ENCODE results near the gene IQSEC3.

The IQSEC3 gene

GRCh38 chr12:85191-85666 lies 18.7 kb downstream of the IQSEC3 start:
- Histone ChIP-seq H3K27ac (ENCODE audit: extremely low read depth, low read depth, low read length) (no peak overlapping the region), H3K4me3 (ENCODE audit: low read depth, low read length) (no peak overlapping the region), H3K4me1 (ENCODE audit: control insufficient read depth, insufficient read depth, low read length) (no peaks in the 10 kb centered on the region), H3K36me3 (ENCODE audit: control insufficient read depth in 2 of 2, insufficient read depth in 1 of 2, low read length in 2 of 2) (no peaks in the 10 kb centered on the region), H3K9me3 (ENCODE audit: control insufficient read depth, insufficient read depth, low read depth, low read length) (no peaks in the 10 kb centered on the region; the same call in 1 of the 2 replicates)
- ChIA-PET POLR2A (no interaction called here), CTCF (no interaction called here)
- TF ChIP-seq FEZF1 (tag by site-specific recombination; IDR thresholded peaks at IDR 0.05), result no peak
- no peak for TF ChIP-seq ZNF350 (tag by site-specific recombination; IDR thresholded peaks at IDR 0.05)
- TF ChIP-seq, protein P1, sequence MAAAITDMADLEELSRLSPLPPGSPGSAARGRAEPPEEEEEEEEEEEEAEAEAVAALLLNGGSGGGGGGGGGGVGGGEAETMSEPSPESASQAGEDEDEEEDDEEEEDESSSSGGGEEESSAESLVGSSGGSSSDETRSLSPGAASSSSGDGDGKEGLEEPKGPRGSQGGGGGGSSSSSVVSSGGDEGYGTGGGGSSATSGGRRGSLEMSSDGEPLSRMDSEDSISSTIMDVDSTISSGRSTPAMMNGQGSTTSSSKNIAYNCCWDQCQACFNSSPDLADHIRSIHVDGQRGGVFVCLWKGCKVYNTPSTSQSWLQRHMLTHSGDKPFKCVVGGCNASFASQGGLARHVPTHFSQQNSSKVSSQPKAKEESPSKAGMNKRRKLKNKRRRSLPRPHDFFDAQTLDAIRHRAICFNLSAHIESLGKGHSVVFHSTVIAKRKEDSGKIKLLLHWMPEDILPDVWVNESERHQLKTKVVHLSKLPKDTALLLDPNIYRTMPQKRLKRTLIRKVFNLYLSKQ (tag by site-specific recombination; IDR thresholded peaks at IDR 0.05; ENCODE audit: borderline replicate concordance), result no peak
- TF ChIP-seq GLI2 (tag by site-specific recombination; IDR thresholded peaks at IDR 0.05; ENCODE audit: borderline replicate concordance, low read depth), result no peak
- TF ChIP-seq ZNF707 (tag by site-specific recombination; IDR thresholded peaks at IDR 0.05), result no peak
- no peak for TF ChIP-seq ZNF157 (tag by site-specific recombination; IDR thresholded peaks at IDR 0.05)
- TF ChIP-seq ZNF23 (tag by site-specific recombination; IDR thresholded peaks at IDR 0.05; ENCODE audit: borderline replicate concordance), result no peak
- TF ChIP-seq ZIC2 (tag by site-specific recombination; IDR thresholded peaks at IDR 0.05), result peak; percentile 93

- ChIA-PET CTCF (interaction anchor here (1.3 kb wide), 1 partner anchor 7 kb away, joined by 3 read pairs; no protein-coding TSS in a partner anchor), POLR2A (no interaction called here)
- Histone ChIP-seq H3K9me3 (ENCODE audit: control insufficient read depth, insufficient read depth, low read depth, low read length) (no peaks in the 10 kb centered on the region; the same call in 1 of the 2 replicates), H3K4me1 (ENCODE audit: control insufficient read depth, insufficient read depth, low read length) (no peaks in the 10 kb centered on the region), H3K4me3 (ENCODE audit: low read depth, low read length) (no peak overlapping the region), H3K27ac (ENCODE audit: extremely low read depth, low read depth, low read length) (no peak overlapping the region), H3K36me3 (ENCODE audit: control insufficient read depth in 2 of 2, insufficient read depth in 1 of 2, low read length in 2 of 2) (no peaks in the 10 kb centered on the region)
- TF ChIP-seq ZNF473 (tag by site-specific recombination; IDR thresholded peaks at IDR 0.05) (no peak), ZNF792 (tag by site-specific recombination; IDR thresholded peaks at IDR 0.05) (no peak), ZNF248 (tag by site-specific recombination; IDR thresholded peaks at IDR 0.05) (no peak)
Observed at GRCh38 chr12:87315-87714, 20.7 kb downstream of the IQSEC3 start.

DNA sequence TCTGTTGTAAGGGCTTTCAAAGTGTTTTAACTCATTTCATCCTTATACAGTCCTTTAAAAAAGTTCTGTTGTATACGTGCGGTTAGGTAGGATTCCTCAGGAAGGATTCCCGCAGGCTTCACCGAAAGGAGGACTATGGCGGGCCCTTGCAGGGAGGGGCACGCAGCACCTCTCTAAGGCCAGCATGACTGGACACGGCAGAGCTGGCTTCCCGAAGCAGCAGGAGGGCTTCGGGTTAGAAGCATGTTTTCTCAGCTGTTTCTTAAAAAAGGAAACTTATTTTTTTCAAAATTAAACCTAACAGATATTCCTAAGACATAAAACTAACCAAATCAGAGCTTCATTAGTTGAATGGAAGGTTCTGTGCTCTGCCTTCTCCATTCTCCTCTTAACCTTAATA lies 21.3 kb downstream of the IQSEC3 start:
- no peak overlapping the region for H3K27ac ChIP-seq (ENCODE audit: extremely low read depth, low read depth, low read length)
- H3K4me1 ChIP-seq (ENCODE audit: control insufficient read depth, insufficient read depth, low read length), result no peaks in the 10 kb centered on the region
- no peaks in the 10 kb centered on the region; the same call in 1 of the 2 replicates for H3K9me3 ChIP-seq (ENCODE audit: control insufficient read depth, insufficient read depth, low read depth, low read length)
- H3K36me3 ChIP-seq (ENCODE audit: control insufficient read depth in 2 of 2, insufficient read depth in 1 of 2, low read length in 2 of 2), result no peaks in the 10 kb centered on the region
- TF ChIP-seq KLF1 (tag by site-specific recombination; IDR thresholded peaks at IDR 0.05) (no peak), ZNF501 (tag by site-specific recombination; IDR thresholded peaks at IDR 0.05) (no peak), ZNF157 (tag by site-specific recombination; IDR thresholded peaks at IDR 0.05) (no peak), ZNF350 (tag by site-specific recombination; IDR thresholded peaks at IDR 0.05) (no peak), ZNF645 (tag by site-specific recombination; IDR thresholded peaks at IDR 0.05) (no peak), ZNF670 (tag by site-specific recombination; IDR thresholded peaks at IDR 0.05; ENCODE audit: low read depth) (no peak), ZNF600 (tag by site-specific recombination; IDR thresholded peaks at IDR 0.05) (no peak), ZNF146 (tag by site-specific recombination; IDR thresholded peaks at IDR 0.05) (no peak), ZNF394 (tag by site-specific recombination; IDR thresholded peaks at IDR 0.05; ENCODE audit: borderline replicate concordance) (no peak), ZNF266 (tag by site-specific recombination; IDR thresholded peaks at IDR 0.05; ENCODE audit: low read depth) (no peak), SETDB1 (IDR thresholded peaks at IDR 0.05; ENCODE audit: insufficient read length, low read length) (no peak), ZNF704 (tag by site-specific recombination; IDR thresholded peaks at IDR 0.05) (no peak)
- TF ChIP-seq, protein P2, sequence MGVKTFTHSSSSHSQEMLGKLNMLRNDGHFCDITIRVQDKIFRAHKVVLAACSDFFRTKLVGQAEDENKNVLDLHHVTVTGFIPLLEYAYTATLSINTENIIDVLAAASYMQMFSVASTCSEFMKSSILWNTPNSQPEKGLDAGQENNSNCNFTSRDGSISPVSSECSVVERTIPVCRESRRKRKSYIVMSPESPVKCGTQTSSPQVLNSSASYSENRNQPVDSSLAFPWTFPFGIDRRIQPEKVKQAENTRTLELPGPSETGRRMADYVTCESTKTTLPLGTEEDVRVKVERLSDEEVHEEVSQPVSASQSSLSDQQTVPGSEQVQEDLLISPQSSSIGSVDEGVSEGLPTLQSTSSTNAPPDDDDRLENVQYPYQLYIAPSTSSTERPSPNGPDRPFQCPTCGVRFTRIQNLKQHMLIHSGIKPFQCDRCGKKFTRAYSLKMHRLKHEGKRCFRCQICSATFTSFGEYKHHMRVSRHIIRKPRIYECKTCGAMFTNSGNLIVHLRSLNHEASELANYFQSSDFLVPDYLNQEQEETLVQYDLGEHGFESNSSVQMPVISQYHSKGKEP (tag by site-specific recombination; IDR thresholded peaks at IDR 0.05), result no peak
- TF ChIP-seq, protein P3, sequence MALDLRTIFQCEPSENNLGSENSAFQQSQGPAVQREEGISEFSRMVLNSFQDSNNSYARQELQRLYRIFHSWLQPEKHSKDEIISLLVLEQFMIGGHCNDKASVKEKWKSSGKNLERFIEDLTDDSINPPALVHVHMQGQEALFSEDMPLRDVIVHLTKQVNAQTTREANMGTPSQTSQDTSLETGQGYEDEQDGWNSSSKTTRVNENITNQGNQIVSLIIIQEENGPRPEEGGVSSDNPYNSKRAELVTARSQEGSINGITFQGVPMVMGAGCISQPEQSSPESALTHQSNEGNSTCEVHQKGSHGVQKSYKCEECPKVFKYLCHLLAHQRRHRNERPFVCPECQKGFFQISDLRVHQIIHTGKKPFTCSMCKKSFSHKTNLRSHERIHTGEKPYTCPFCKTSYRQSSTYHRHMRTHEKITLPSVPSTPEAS (tag by site-specific recombination; IDR thresholded peaks at IDR 0.05), result no peak
- H3K4me3 ChIP-seq (ENCODE audit: low read depth, low read length), result no peak overlapping the region
- ChIA-PET CTCF (interaction anchor here (1.3 kb wide), 1 partner anchor 8 kb away, joined by 3 read pairs; no protein-coding TSS in a partner anchor), POLR2A (no interaction called here)
